SK-N-SH treated with all-trans-retinoic acid at 6 μM for 48 hours (cell line): Measurements from ENCODE around the gene NID1.
"Not testable (repeated sequence)": the region's sequence is repeated elsewhere in the genome, so short reads cannot be mapped to it uniquely, and the experiment has no call there.

Source experiments
- ATAC-seq: fragments of 200-7000 bp; cut with Tn5 transposase; 3 replicates; pipeline ENCODE4 v1.9.1; 2020; ENCODE audit warnings: mild to moderate bottlenecking, moderate library complexity
- BACH2 ChIP-seq: fragments of 250-450 bp; sonication (Bioruptor Pico); IDR thresholded peaks from 2 replicates; pipeline ENCODE4 v1.9.0; 2021; ENCODE audit warnings: mild to moderate bottlenecking, borderline replicate concordance
- CSDC2 ChIP-seq: fragments of 250-450 bp; sonication (Bioruptor Pico); IDR thresholded peaks from 2 replicates; pipeline ENCODE4 v1.5.0; 2020; ENCODE audit warnings: mild to moderate bottlenecking, moderate library complexity
- ESRRG ChIP-seq: fragments of 250-450 bp; sonication (Bioruptor Pico); IDR thresholded peaks from 2 replicates; pipeline ENCODE4 v1.6.1; 2021; ENCODE audit warnings: mild to moderate bottlenecking
- GLIS3 ChIP-seq: fragments of 250-450 bp; sonication (Bioruptor Pico); IDR thresholded peaks from 2 replicates; pipeline ENCODE4 v1.5.0; 2020; ENCODE audit warnings: mild to moderate bottlenecking, moderate library complexity
- ISL1 ChIP-seq: fragments of 250-450 bp; sonication (Bioruptor Pico); IDR thresholded peaks from 2 replicates; pipeline ENCODE4 v2.1.2; 2022; ENCODE audit warnings: mild to moderate bottlenecking, moderate library complexity
- OSR1 ChIP-seq: fragments of 250-450 bp; sonication (Bioruptor Pico); IDR thresholded peaks from 2 replicates; pipeline ENCODE4 v1.8.0; 2022; ENCODE audit warnings: moderate library complexity, mild to moderate bottlenecking, inconsistent platforms
- PPARA ChIP-seq: fragments of 250-450 bp; sonication (Bioruptor Pico); IDR thresholded peaks from 2 replicates; pipeline ENCODE4 v1.5.0; 2020; ENCODE audit warnings: mild to moderate bottlenecking, borderline replicate concordance
- RARB ChIP-seq: fragments of 250-450 bp; sonication (Bioruptor Pico); IDR thresholded peaks from 2 replicates; pipeline ENCODE4 v1.8.0; 2021; ENCODE audit warnings: mild to moderate bottlenecking, moderate library complexity
- SNAI2 ChIP-seq: fragments of 250-450 bp; sonication (Bioruptor Pico); IDR thresholded peaks from 2 replicates; pipeline ENCODE4 v1.5.0; 2020; ENCODE audit warnings: mild to moderate bottlenecking, moderate library complexity
- TCF4 ChIP-seq: fragments of 250-450 bp; sonication (Bioruptor Pico); IDR thresholded peaks from 2 replicates; pipeline ENCODE4 v1.8.0; 2021; ENCODE audit warnings: mild to moderate bottlenecking, moderate library complexity, borderline replicate concordance
- TOX ChIP-seq: fragments of 250-450 bp; sonication (Bioruptor Pico); IDR thresholded peaks from 2 replicates; pipeline ENCODE4 v1.8.0; 2021; ENCODE audit warnings: mild to moderate bottlenecking, moderate library complexity, borderline replicate concordance
- ZC3H10 ChIP-seq: fragments of 250-450 bp; sonication (Bioruptor Pico); IDR thresholded peaks from 2 replicates; pipeline ENCODE4 v1.5.1; 2021; ENCODE audit warnings: mild to moderate bottlenecking, moderate library complexity
- ZFP3 ChIP-seq: fragments of 250-450 bp; sonication (Bioruptor Pico); IDR thresholded peaks from 2 replicates; pipeline ENCODE4 v1.5.0; 2020; ENCODE audit warnings: mild to moderate bottlenecking, moderate library complexity
- ZFP30 ChIP-seq: fragments of 450-650 bp; formaldehyde crosslinking; IDR thresholded peaks from 2 replicates; pipeline ENCODE4 v1.5.0; 2022; ENCODE audit warnings: mild to moderate bottlenecking, moderate library complexity
- ZNF8 ChIP-seq: fragments of 450-650 bp; formaldehyde crosslinking; IDR thresholded peaks from 2 replicates; pipeline ENCODE4 v1.5.0; 2020; ENCODE audit warnings: mild to moderate bottlenecking, moderate library complexity
- TF ChIP-seq, protein P1 (sequence below): fragments of 250-450 bp; sonication (Bioruptor Pico); IDR thresholded peaks from 2 replicates; pipeline ENCODE4 v1.8.0; 2021; ENCODE audit warnings: low read depth, mild to moderate bottlenecking, moderate library complexity, borderline replicate concordance
- TF ChIP-seq, protein P2 (sequence below): fragments of 250-450 bp; sonication (Bioruptor Pico); IDR thresholded peaks from 2 replicates; pipeline ENCODE4 v1.8.0; 2020; ENCODE audit warnings: mild to moderate bottlenecking, moderate library complexity, borderline replicate concordance
- TF ChIP-seq, protein P3 (sequence below): fragments of 250-450 bp; sonication (Bioruptor Pico); IDR thresholded peaks from 2 replicates; pipeline ENCODE4 v1.5.1; 2021; ENCODE audit warnings: mild to moderate bottlenecking, moderate library complexity
- TF ChIP-seq, protein P4 (sequence below): fragments of 250-450 bp; sonication (Bioruptor Pico); IDR thresholded peaks from 2 replicates; pipeline ENCODE4 v1.5.0; 2020; ENCODE audit warnings: mild to moderate bottlenecking, moderate library complexity

The NID1 gene

DNA sequence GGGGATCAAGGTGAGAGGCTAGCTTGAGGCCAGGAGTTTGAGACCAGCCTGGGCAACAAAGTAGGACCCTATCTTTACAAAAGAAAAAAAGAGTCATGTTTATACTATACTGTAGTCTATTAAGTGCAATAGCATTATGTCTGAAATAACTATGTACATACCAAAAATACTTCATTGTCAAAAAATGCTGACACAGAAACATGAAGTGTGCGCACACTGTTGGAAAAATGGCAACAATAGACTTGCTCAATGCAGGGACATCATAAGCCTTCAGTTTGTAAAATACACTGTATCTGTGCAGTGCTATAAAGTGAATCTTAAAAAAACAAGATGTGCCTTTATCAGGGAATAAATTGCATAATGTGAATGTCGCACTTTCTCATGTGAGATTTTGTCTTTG is 14.1 kb upstream of the NID1 start:
- no peak for TF ChIP-seq CSDC2 (CRISPR knock-in tag)
- no peak for TF ChIP-seq TCF4 (CRISPR knock-in tag)
- no peak for TF ChIP-seq ZNF8 (CRISPR knock-in tag)
- TF ChIP-seq, protein P1, sequence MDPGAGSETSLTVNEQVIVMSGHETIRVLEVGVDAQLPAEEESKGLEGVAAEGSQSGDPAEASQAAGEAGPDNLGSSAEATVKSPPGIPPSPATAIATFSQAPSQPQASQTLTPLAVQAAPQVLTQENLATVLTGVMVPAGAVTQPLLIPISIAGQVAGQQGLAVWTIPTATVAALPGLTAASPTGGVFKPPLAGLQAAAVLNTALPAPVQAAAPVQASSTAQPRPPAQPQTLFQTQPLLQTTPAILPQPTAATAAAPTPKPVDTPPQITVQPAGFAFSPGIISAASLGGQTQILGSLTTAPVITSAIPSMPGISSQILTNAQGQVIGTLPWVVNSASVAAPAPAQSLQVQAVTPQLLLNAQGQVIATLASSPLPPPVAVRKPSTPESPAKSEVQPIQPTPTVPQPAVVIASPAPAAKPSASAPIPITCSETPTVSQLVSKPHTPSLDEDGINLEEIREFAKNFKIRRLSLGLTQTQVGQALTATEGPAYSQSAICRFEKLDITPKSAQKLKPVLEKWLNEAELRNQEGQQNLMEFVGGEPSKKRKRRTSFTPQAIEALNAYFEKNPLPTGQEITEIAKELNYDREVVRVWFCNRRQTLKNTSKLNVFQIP, result no peak
- TF ChIP-seq RARB, result no peak
- TF ChIP-seq SNAI2, result no peak
- TF ChIP-seq ZFP3 (CRISPR knock-in tag), result no peak
- no peak for TF ChIP-seq BACH2
- TF ChIP-seq, protein P2, sequence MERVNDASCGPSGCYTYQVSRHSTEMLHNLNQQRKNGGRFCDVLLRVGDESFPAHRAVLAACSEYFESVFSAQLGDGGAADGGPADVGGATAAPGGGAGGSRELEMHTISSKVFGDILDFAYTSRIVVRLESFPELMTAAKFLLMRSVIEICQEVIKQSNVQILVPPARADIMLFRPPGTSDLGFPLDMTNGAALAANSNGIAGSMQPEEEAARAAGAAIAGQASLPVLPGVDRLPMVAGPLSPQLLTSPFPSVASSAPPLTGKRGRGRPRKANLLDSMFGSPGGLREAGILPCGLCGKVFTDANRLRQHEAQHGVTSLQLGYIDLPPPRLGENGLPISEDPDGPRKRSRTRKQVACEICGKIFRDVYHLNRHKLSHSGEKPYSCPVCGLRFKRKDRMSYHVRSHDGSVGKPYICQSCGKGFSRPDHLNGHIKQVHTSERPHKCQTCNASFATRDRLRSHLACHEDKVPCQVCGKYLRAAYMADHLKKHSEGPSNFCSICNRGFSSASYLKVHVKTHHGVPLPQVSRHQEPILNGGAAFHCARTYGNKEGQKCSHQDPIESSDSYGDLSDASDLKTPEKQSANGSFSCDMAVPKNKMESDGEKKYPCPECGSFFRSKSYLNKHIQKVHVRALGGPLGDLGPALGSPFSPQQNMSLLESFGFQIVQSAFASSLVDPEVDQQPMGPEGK (CRISPR knock-in tag), result no peak
- TF ChIP-seq, protein P3, sequence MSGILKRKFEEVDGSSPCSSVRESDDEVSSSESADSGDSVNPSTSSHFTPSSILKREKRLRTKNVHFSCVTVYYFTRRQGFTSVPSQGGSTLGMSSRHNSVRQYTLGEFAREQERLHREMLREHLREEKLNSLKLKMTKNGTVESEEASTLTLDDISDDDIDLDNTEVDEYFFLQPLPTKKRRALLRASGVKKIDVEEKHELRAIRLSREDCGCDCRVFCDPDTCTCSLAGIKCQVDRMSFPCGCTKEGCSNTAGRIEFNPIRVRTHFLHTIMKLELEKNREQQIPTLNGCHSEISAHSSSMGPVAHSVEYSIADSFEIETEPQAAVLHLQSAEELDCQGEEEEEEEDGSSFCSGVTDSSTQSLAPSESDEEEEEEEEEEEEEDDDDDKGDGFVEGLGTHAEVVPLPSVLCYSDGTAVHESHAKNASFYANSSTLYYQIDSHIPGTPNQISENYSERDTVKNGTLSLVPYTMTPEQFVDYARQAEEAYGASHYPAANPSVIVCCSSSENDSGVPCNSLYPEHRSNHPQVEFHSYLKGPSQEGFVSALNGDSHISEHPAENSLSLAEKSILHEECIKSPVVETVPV (CRISPR knock-in tag), result no peak
- TF ChIP-seq ISL1 (CRISPR knock-in tag), result no peak
- TF ChIP-seq ESRRG, result no peak
- TF ChIP-seq ZC3H10, result no peak
- no peak for TF ChIP-seq ZFP30 (CRISPR knock-in tag)
- TF ChIP-seq PPARA (CRISPR knock-in tag), result no peak
- ATAC-seq, result no peak

DNA sequence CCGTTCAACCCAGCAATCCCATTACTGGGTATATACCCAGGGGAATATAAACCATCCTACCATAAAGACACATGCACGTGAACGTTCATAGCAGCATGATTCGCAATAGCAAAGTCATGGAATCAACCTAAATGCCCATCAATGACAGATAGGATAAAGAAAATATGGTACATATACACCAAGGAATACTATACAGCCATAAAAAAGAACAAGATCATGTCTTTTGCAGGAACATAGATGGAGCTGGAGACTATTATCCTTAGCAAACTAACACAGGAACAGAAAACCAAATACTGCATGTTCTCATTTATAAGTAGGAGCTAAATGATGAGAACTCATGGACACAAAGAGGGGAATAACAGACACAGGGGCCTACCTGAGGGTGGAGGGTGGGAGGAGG is 13.2 kb upstream of the NID1 start:
- ATAC-seq, result not testable (repeated sequence)

DNA sequence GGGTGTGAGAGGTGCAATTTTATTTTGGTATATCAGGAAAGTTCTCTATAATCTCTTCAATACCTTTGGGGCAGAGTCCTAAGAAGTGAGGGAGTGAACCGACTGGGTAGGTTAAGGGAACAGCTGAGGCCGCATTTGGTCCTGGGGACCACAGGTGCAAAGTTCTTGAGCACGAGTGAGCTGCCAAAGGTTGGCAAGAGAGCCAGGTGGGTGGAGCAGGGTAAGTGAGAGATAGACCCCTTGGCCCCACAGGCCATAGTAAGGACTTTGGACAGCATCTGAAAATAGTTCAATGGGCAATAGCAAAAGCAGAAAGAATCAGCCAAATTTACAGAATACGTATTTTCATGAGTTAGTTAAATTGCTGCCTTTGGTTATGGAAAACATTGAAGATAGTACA is 11.0 kb upstream of the NID1 start:
- TF ChIP-seq GLIS3 (CRISPR knock-in tag), result no peak
- no peak for TF ChIP-seq PPARA (CRISPR knock-in tag)
- TF ChIP-seq, protein P2 (CRISPR knock-in tag), result no peak
- TF ChIP-seq TOX, result no peak
- no peak for TF ChIP-seq RARB
- TF ChIP-seq, protein P4, sequence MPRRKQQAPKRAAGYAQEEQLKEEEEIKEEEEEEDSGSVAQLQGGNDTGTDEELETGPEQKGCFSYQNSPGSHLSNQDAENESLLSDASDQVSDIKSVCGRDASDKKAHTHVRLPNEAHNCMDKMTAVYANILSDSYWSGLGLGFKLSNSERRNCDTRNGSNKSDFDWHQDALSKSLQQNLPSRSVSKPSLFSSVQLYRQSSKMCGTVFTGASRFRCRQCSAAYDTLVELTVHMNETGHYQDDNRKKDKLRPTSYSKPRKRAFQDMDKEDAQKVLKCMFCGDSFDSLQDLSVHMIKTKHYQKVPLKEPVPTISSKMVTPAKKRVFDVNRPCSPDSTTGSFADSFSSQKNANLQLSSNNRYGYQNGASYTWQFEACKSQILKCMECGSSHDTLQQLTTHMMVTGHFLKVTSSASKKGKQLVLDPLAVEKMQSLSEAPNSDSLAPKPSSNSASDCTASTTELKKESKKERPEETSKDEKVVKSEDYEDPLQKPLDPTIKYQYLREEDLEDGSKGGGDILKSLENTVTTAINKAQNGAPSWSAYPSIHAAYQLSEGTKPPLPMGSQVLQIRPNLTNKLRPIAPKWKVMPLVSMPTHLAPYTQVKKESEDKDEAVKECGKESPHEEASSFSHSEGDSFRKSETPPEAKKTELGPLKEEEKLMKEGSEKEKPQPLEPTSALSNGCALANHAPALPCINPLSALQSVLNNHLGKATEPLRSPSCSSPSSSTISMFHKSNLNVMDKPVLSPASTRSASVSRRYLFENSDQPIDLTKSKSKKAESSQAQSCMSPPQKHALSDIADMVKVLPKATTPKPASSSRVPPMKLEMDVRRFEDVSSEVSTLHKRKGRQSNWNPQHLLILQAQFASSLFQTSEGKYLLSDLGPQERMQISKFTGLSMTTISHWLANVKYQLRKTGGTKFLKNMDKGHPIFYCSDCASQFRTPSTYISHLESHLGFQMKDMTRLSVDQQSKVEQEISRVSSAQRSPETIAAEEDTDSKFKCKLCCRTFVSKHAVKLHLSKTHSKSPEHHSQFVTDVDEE (CRISPR knock-in tag), result no peak
- TF ChIP-seq SNAI2, result no peak
- TF ChIP-seq ESRRG, result no peak
- TF ChIP-seq OSR1, result no peak
- no peak for TF ChIP-seq ZNF8 (CRISPR knock-in tag)
- TF ChIP-seq, protein P3 (CRISPR knock-in tag), result no peak
- TF ChIP-seq ZC3H10, result no peak
- ATAC-seq, result no peak
